NCI-H2171 treated with DMSO at 0.1 percent for 48 hours (cell line): ENCODE data around the gene NKX6-2.
A peak's percentile ranks its signal among the peaks of the same experiment; 100 is the strongest.
"Not testable (repeated sequence)": the region's sequence is repeated elsewhere in the genome, so short reads cannot be mapped to it uniquely, and the experiment has no call there.

Experiments used
- DNase-seq: peaks from one replicate; lab custom pipeline; 2025; lab: John Stamatoyannopoulos, UW

Gene NKX6-2

GRCh38 chr10:132796846-132797245 lies 10.9 kb upstream of the NKX6-2 start:
- DNase-seq: no peak

- peak; percentile 88 for DNase-seq
Measured at GRCh38 chr10:132793871-132794849, 8.2 kb upstream of the NKX6-2 start.

- no peak for DNase-seq
Measured at GRCh38 chr10:132793213-132793612, 7.3 kb upstream of the NKX6-2 start.

- DNase-seq: peak; percentile 79
Measured at GRCh38 chr10:132792796-132793195, 6.8 kb upstream of the NKX6-2 start.

GRCh38 chr10:132792099-132792498 lies 6.2 kb upstream of the NKX6-2 start:
- not testable (repeated sequence) for DNase-seq

- DNase-seq: no peak
Measured at GRCh38 chr10:132790934-132791829, 5.2 kb upstream of the NKX6-2 start.

- DNase-seq: no peak
Measured at GRCh38 chr10:132790470-132790869, 4.5 kb upstream of the NKX6-2 start.

- no peak for DNase-seq
Measured at GRCh38 chr10:132789659-132790148, 3.8 kb upstream of the NKX6-2 start.

GRCh38 chr10:132788831-132789219 lies 2.9 kb upstream of the NKX6-2 start:
- DNase-seq: no peak

- DNase-seq: no peak
Measured at GRCh38 chr10:132788180-132788830, 2.4 kb upstream of the NKX6-2 start.

GRCh38 chr10:132787495-132788179 lies 1.7 kb upstream of the NKX6-2 start:
- DNase-seq: peak; percentile 7

GRCh38 chr10:132786884-132787494 lies 1.0 kb upstream of the NKX6-2 start:
- DNase-seq: no peak

GRCh38 chr10:132786476-132786883 lies 533 bp upstream of the NKX6-2 start:
- DNase-seq: no peak

GRCh38 chr10:132784866-132785722 lies 853 bp downstream of the NKX6-2 start:
- no peak for DNase-seq

GRCh38 chr10:132783940-132784865 lies 1.7 kb downstream of the NKX6-2 start:
- no peak for DNase-seq

GRCh38 chr10:132783165-132783939 lies 2.6 kb downstream of the NKX6-2 start:
- no peak for DNase-seq

- DNase-seq: no peak
Measured at GRCh38 chr10:132781556-132781955, 4.4 kb downstream of the NKX6-2 start.

- DNase-seq: no peak
Measured at GRCh38 chr10:132780356-132780755, 5.6 kb downstream of the NKX6-2 start.
